CD1c-positive myeloid dendritic cell (primary cell): Measurements from ENCODE around the gene HHATL.

Experiments
- DNase-seq: peaks from one replicate; pipeline ENCODE4 v3.0.0-alpha.2; 2016; ENCODE audit errors: extremely low spot score

Gene HHATL

GRCh38 chr3:42712688-42713372, 10.2 kb upstream of the HHATL start:
- no peak for DNase-seq

GRCh38 chr3:42712344-42712648, 9.7 kb upstream of the HHATL start:
- no peak for DNase-seq

- no peak for DNase-seq
These were observed 9.1 kb upstream of the HHATL start for GRCh38 chr3:42711491-42712343.

DNA sequence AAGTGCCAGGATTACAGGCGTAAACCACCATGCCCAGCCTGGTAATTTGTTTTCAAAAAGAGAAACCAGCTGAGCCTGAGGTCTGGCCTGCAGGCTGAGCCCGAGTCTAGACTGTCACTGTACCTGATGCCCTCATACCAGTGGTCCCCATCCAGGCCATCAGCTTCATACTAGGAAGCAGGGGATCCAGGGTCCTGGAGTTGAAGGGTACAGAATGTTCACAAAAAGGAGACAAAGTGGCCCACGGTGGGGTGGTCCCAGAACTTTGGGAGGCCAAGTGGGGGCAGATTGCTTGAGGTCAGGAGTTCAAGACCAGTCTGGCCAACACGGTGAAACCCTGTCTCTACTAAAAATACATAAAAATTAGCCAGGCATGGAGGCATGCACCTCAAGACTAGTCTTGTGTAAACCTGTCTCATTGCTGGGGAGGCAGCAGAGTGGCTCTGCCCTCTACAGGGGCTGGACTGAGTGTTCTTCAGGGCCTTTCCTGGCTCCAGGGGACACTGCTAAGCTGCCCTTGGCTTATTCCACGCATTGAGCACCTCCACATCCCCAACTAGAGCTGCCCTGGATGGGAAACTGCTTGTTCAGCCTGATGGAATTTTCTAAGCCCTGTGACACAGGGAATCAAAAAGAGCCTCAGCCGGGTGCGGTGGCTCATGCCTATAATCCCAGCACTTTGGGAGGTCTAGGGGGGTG, 7.9 kb upstream of the HHATL start:
- DNase-seq, result no peak

GRCh38 chr3:42709621-42710020, 7.0 kb upstream of the HHATL start:
- DNase-seq, result no peak

- no peak for DNase-seq
These were observed 6.1 kb upstream of the HHATL start for GRCh38 chr3:42708611-42709151.

- no peak for DNase-seq
These were observed 5.2 kb upstream of the HHATL start for GRCh38 chr3:42707620-42708355.

DNA sequence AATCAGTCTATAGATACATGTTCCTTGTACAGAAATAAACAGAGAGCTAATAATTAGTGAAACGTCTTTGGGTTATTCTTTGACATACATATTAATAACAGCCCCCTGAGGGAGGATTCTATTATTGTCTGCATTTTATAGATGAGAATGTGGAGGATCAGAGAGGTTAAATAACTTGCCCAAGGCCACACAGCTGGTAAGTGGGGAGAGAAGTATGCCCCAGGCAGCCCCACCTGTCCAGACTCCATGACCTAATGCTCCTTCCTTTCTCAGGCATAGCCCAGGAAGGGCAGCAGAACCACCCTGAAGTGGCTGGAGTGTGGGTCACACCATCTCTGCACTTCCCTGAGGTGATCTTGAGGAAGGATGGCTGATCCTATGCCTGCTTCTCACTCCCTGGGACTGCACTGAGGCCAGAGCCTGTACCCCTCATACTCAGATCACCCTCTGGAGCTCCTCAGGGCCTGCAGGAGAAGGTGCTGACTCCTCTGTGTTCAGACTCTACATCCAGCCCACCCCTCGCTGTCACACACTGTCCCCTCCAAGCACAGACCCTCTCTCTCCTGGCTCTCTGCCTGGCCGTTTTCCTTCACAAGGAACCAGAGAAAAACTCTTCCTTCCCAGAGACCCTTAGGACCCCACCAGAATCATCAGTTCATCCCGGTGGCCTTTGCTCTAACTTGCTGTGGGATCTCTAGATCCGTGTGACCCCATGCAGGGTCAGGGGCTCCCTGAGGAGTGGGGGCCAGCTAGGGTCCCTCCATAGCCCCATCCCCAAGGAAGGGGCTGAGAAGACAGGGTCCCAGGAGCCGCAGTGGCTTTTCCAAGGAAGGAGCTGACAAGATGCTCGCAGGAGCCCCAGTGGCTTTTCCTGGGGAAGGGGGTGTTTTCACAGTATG, 4.4 kb upstream of the HHATL start:
- DNase-seq, result no peak

DNA sequence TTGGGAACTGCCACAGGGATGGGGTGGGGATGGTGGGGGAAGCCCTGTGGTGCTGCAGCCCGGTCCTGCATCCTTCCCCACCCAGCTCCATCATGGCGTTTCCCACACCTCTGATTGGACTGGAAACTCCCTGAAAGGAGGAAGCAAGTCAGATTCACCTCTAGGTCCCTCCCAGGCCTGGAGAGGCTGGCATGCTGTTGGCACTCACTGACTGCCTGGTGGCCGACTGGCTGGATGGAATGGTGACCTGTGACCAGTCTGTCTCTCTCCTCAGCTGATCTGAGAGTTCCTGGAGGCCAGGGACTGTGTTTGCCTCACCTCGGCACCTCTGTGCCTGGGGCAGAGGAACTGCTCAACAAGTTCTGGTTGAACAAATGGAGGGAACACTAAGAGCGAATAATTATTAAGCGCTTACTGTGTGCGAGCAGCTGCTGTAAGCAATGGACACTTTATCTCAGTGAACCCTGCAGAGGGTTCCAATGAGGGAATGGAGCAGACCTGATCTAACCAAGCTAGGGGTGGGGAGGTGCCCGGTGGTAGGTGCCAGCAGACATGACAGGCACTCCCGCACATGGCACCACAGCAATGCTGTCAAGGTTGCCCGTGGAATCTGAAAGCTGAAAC, 3.5 kb upstream of the HHATL start:
- no peak for DNase-seq

DNA sequence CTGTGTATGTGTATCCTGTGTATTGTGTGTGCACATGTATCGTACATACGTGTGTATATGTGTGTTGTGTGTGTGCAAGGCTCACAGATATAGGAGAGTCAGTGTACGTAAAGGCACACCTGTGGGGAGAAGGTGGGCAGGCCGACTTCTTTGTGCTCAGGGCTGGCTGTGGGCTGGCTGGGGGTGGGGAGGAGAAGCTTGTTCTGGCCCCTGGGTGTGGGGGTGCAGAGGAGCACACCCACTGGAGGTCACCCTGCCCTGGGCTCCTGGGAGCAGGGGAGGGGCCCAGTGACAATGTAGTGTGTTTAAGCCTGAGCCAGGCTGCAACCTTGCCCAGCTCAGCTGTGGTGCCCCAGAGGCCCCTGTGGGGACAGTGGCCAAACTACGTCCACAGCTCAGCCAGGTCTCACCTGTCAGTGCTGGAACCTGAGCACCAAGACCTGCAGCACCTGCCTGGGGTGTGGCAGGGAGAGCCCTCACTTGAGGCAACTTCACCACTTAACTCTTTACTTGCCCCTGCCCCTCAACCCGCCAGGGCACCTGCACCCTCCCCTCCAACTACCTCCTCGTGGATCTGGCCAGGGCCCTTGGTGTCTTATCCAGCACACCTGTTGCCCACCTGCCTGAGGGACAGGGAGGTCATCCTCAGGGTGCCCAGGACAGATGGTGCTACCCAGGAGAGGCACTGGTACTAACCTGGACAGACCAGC, 2.6 kb upstream of the HHATL start:
- DNase-seq, result no peak

- DNase-seq, result no peak
These were observed 1.7 kb upstream of the HHATL start for GRCh38 chr3:42704136-42704841.

DNA sequence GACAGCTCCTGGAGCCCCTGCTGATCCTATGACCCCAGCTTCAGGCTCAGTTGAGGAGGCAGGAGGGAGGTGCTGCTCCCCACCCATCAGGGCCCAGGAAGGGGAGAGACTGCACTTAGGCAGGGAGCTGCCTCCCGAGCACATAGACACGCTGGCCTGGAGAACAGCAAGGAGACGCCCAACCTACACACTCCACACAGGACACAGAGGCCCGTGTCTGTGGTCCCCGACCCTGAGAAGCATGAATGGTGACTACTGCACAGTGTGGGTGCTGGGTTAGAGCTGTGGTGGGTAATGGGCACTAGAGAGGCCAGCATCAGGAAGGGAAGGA, 1.1 kb upstream of the HHATL start:
- no peak for DNase-seq

- no peak for DNase-seq
These were observed 540 bp upstream of the HHATL start for GRCh38 chr3:42702982-42703694.

DNA sequence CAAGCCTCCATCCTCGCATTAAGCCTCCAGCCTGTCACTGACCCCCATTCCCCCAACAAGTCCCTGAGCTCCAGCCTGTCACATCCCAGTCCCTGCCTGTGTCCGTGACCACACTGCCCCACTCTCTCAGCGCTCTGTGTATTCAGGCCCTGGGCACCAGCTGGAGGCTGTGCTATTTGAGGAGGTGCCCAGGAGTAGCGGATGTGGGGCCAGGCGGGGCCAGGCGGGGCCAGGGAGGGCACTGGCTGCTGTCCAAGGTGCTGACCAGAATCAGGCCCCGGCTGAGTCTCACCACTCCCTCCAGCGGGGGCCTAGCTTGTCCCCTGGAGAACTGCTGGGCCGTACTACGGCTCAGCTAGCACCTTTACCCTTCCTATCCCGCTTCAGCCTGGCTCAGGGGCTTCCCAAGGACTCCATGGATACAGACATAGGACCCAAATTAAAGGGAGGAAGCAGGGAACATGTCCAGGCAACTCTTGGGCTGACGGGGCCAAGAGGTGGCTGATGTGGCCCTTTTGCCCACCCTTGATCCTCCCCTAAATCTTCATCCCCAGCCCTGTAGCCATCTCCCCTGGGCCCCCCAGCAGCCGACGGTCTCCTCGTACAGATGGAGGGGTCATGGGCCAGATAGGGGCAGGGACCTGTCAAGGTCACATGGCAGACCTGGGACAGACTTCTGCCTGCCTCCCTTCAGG, 1.1 kb downstream of the HHATL start:
- peak; percentile 69 for DNase-seq

- no peak for DNase-seq
These were observed 2.0 kb downstream of the HHATL start for GRCh38 chr3:42700366-42701288.

GRCh38 chr3:42699511-42699971, 3.1 kb downstream of the HHATL start:
- DNase-seq, result no peak

DNA sequence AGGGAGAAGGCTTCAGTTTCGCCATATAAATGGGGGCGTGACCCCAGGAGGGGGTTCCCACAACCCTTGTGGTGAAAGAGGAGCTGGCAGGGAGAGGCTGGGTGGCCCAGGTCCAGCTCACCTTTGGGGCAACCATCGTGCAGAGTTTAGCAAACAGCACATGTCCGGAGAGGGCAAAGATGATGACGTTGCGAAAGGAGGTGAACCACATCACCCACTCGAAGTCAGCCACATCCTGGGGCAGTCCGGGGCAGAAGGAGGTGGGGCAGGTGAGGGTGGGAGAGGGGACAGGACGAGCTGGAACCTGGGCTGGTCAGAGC, 3.7 kb downstream of the HHATL start:
- DNase-seq, result no peak
